GM23338 (cell line): ENCODE measurements around the gene TSPAN4. TPM values are rescaled to one million over a fixed set of nuclear protein-coding genes. Genes with fewer than 3 reads are reported as not detected.

Source experiments
- ATAC-seq: fragments of 200-7000 bp; cut with Tn5 transposase; 3 replicates; pipeline ENCODE4 v1.9.1; 2020
- DNase-seq: peaks from one replicate; pipeline ENCODE4 v3.0.0-alpha.2; 2015; ENCODE audit warnings: low spot score
- H2AFZ ChIP-seq: fragments of 200-600 bp; sonication (generic); 2 replicates; pipeline ENCODE4 v1.8.0; 2016; ENCODE audit warnings: antibody characterized with exemption, mild to moderate bottlenecking, moderate library complexity
- H3F3A ChIP-seq: fragments of 200-600 bp; sonication (generic); replicated peaks from 2 replicates; pipeline ENCODE4 v1.8.0; 2017; ENCODE audit warnings: antibody characterized with exemption, mixed run types, low read depth
- H3K27ac ChIP-seq: fragments of 200-600 bp; sonication (generic); 2 replicates; pipeline ENCODE4 v1.6.1; 2016; ENCODE audit warnings: low read depth
- H3K27me3 ChIP-seq: fragments of 200-600 bp; sonication (generic); 2 replicates; pipeline ENCODE4 v1.8.0; 2016; ENCODE audit warnings: mild to moderate bottlenecking, mixed run types, moderate library complexity; ENCODE audit not compliant: insufficient read depth
- H3K36me3 ChIP-seq: fragments of 200-600 bp; sonication (generic); 2 replicates; pipeline ENCODE4 v1.8.0; 2016; ENCODE audit warnings: mild to moderate bottlenecking; ENCODE audit not compliant: insufficient read depth
- H3K4me1 ChIP-seq: fragments of 200-600 bp; sonication (generic); 2 replicates; pipeline ENCODE4 v1.8.0; 2016; ENCODE audit warnings: mild to moderate bottlenecking, moderate library complexity; ENCODE audit not compliant: insufficient read depth
- H3K4me2 ChIP-seq: fragments of 200-600 bp; sonication (generic); 2 replicates; pipeline ENCODE4 v1.7.1; 2017; ENCODE audit warnings: mixed run types
- H3K4me3 ChIP-seq: fragments of 200-600 bp; sonication (generic); 2 replicates; pipeline ENCODE4 v1.6.1; 2016; ENCODE audit warnings: mixed run types
- H3K79me2 ChIP-seq: fragments of 200-600 bp; sonication (generic); replicated peaks from 2 replicates; pipeline ENCODE4 v1.8.0; 2017; ENCODE audit warnings: mild to moderate bottlenecking; ENCODE audit not compliant: insufficient read depth
- H3K9me2 ChIP-seq: fragments of 200-600 bp; sonication (generic); 2 replicates; pipeline ENCODE4 v1.8.0; 2017; ENCODE audit not compliant: insufficient read depth
- H4K20me1 ChIP-seq: fragments of 200-600 bp; sonication (generic); replicated peaks from 2 replicates; pipeline ENCODE4 v1.8.0; 2017; ENCODE audit warnings: mild to moderate bottlenecking; ENCODE audit not compliant: insufficient read depth
- H3K27ac Mint-ChIP-seq: 2 replicates; pipeline ENCODE4 v1.8.0; 2020; ENCODE audit warnings: inconsistent platforms, mild to moderate bottlenecking, moderate library complexity, mixed read lengths
- H3K27me3 Mint-ChIP-seq: 3 replicates; pipeline ENCODE4 v1.8.0; 2022; ENCODE audit warnings: low read depth, mild to moderate bottlenecking, moderate library complexity, mixed read lengths, inconsistent platforms; ENCODE audit not compliant: insufficient read depth, poor library complexity
- H3K36me3 Mint-ChIP-seq: 3 replicates; pipeline ENCODE4 v1.8.0; 2021; ENCODE audit warnings: low read depth, mild to moderate bottlenecking, inconsistent platforms, moderate library complexity, mixed read lengths
- H3K4me1 Mint-ChIP-seq: 3 replicates; pipeline ENCODE4 v1.8.0; 2020; ENCODE audit warnings: mild to moderate bottlenecking, inconsistent platforms, mixed read lengths
- H3K4me3 Mint-ChIP-seq: 3 replicates; pipeline ENCODE4 v1.8.0; 2021; ENCODE audit warnings: moderate library complexity, mild to moderate bottlenecking, inconsistent platforms, mixed read lengths
- H3K9me3 Mint-ChIP-seq: 3 replicates; pipeline ENCODE4 v1.8.0; 2020; ENCODE audit warnings: moderate library complexity, mild to moderate bottlenecking, inconsistent platforms, mixed read lengths
- JUNB ChIP-seq: IDR thresholded peaks from one replicate; pipeline ENCODE4 v1.6.1; 2016; ENCODE audit warnings: antibody characterized with exemption; ENCODE audit not compliant: unreplicated experiment
- ZNF114 ChIP-seq: fragments of 250-450 bp; sonication (Bioruptor Pico); IDR thresholded peaks from 2 replicates; pipeline ENCODE4 v1.5.0; 2020; ENCODE audit warnings: mild to moderate bottlenecking, moderate library complexity
- ZNF462 ChIP-seq: fragments of 250-450 bp; sonication (Bioruptor Pico); IDR thresholded peaks from 2 replicates; pipeline ENCODE4 v1.5.0; 2020; ENCODE audit warnings: mild to moderate bottlenecking, moderate library complexity
- polyA plus RNA-seq: library from polyadenylated mRNA; unstranded; fragments of >200 nt; fragmentation: Nextera tagmentation; extraction: Ambion mirVana; gene quantifications from 2 replicates; pipeline ENCODE4 v1.2.1, GENCODE V29; 2016
- total RNA-seq: library from RNA; depleted of rRNA; stranded (reverse); fragments of >200 nt; shearing (Covaris generic); gene quantifications from 2 replicates; pipeline ENCODE4 v1.2.3, GENCODE V29; 2014

TSPAN4 gene
- total and polyA plus RNA-seq, 2 experiments from 2014 or later = 76.8 to 150 TPM

GRCh38 chr11:859394-860131 lies 16.9 kb downstream of the TSPAN4 start:
- DNase-seq (no peak), ATAC-seq (no peak; the same call in 2 of the 3 replicates)
- no peak for TF ChIP-seq JUNB
- no peak for TF ChIP-seq ZNF462 (CRISPR knock-in tag)
- TF ChIP-seq ZNF114 (CRISPR knock-in tag) = no peak
- H2AFZ ChIP-seq = no peak overlapping the region
- no peak overlapping the region for H3K4me3 ChIP-seq
- peaks cover 34% of the 10 kb centered on the region for H3K4me1 Mint-ChIP-seq
- H3K27ac ChIP-seq = no peak overlapping the region
- peaks cover 11% of the 10 kb centered on the region for H3F3A ChIP-seq
- H3K27ac Mint-ChIP-seq = no peak overlapping the region
- no peak overlapping the region for H3K4me3 Mint-ChIP-seq
- H3K4me1 ChIP-seq = peaks cover 27% of the 10 kb centered on the region; the same call in 1 of the 2 replicates
- H3K36me3 Mint-ChIP-seq = peaks cover 3% of the 10 kb centered on the region; the same call in 1 of the 3 replicates
- no peaks in the 10 kb centered on the region for H3K9me2 ChIP-seq
- no peaks in the 10 kb centered on the region for H3K27me3 ChIP-seq
- H3K79me2 ChIP-seq = no peaks in the 10 kb centered on the region
- H3K27me3 Mint-ChIP-seq = peaks cover 25% of the 10 kb centered on the region
- no peak overlapping the region for H3K4me2 ChIP-seq
- no peaks in the 10 kb centered on the region; the same call in 2 of the 3 replicates for H3K9me3 Mint-ChIP-seq
- peaks cover 35% of the 10 kb centered on the region for H4K20me1 ChIP-seq
- no peaks in the 10 kb centered on the region for H3K36me3 ChIP-seq
